Measurements from ENCODE around the gene MUC2.

DNA sequence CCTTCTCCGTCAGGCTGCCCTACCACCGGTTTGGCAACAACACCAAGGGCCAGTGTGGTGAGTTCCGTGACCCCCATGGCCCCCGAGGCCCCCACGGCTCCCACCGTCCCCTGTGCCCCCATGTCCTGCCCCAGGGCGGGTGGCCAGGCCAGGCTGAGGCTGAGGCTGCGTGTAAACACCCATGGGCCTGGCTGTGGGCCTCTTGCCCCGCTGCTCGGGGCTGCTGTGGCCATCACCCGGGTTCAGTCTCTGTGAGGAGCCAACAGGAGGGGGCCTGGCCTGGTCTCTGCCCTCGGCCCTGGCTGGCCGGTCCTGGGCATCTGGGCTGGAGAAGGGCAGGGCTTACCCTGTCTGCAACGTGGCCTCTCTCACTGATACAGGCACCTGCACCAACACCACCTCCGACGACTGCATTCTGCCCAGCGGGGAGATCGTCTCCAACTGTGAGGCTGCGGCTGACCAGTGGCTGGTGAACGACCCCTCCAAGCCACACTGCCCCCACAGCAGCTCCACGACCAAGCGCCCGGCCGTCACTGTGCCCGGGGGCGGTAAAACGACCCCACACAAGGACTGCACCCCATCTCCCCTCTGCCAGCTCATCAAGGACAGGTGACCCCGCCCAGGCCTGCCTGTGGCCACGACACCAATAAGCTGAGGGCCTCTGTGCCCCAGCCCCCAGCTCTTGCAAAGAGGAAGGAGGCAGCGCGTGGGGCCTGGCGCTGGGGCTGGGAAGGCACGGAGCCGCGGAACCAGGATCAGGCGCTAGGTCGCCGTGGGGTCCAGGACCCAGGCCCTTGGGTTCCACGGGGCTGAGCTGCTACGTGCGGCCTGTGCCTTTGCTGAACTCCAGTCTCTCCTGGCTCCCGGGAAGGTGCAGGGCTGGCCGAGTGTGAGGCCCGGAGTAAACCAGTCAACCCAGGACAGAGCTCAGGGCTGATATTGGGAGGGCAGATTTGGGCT is 29.0 kb downstream of the MUC2 start:
- TF ChIP-seq EZH2 (IDR thresholded peaks at IDR 0.05) = no peak
- TF ChIP-seq POLR2AphosphoS5 (IDR thresholded peaks at IDR 0.05; ENCODE audit: borderline replicate concordance, low read depth, low read length) = no peak

All from SK-N-MC (cell line).